ENCODE results near the gene IL3RA. TPM values are rescaled to one million over a fixed set of nuclear protein-coding genes. Genes with fewer than 3 reads are reported as not detected.

IL3RA gene
- total RNA-seq, 1 donor from 2014 or later = 6.9 TPM

Small RNA genes lying within 50 kb of the gene (microRNA-seq; reads per million reads assigned to microRNA genes)
- not detected for gene MIR3690

Other genes starting within 250 kb of the IL3RA start
- gene CRLF2, start 124.1 kb upstream of the IL3RA start, total RNA-seq = not detected
- 2.0 TPM for gene CSF2RA, start 68.0 kb upstream of the IL3RA start, total RNA-seq
- 158 TPM for gene SLC25A6, start 55.3 kb downstream of the IL3RA start, total RNA-seq
- 36.5 TPM for gene ASMTL, start 116.1 kb downstream of the IL3RA start, total RNA-seq
- 1.9 TPM for gene P2RY8, start 200.4 kb downstream of the IL3RA start, total RNA-seq